SK-N-SH treated with all-trans-retinoic acid at 6 μM for 48 hours (cell line): ENCODE measurements around the gene CDC14A.

Source experiments
- ARNTL ChIP-seq: fragments of 450-650 bp; formaldehyde crosslinking; IDR thresholded peaks from 2 replicates; pipeline ENCODE4 v1.5.0; 2020; ENCODE audit warnings: low read depth, mild to moderate bottlenecking, moderate library complexity, borderline replicate concordance
- ESRRG ChIP-seq: fragments of 250-450 bp; sonication (Bioruptor Pico); IDR thresholded peaks from 2 replicates; pipeline ENCODE4 v1.6.1; 2021; ENCODE audit warnings: mild to moderate bottlenecking
- ZFP3 ChIP-seq: fragments of 250-450 bp; sonication (Bioruptor Pico); IDR thresholded peaks from 2 replicates; pipeline ENCODE4 v1.5.0; 2020; ENCODE audit warnings: mild to moderate bottlenecking, moderate library complexity
- ZNF70 ChIP-seq: fragments of 450-650 bp; formaldehyde crosslinking; IDR thresholded peaks from 2 replicates; pipeline ENCODE4 v1.5.0; 2020; ENCODE audit warnings: mild to moderate bottlenecking, moderate library complexity

GRCh38 chr1:100542285-100542684 lies 190.0 kb downstream of the CDC14A start:
- TF ChIP-seq ZFP3 (CRISPR knock-in tag) (no peak), ESRRG (CRISPR knock-in tag) (no peak), ZNF70 (CRISPR knock-in tag) (no peak), ARNTL (CRISPR knock-in tag) (no peak)
